ENCODE data around the gene RNF223. TPM values are rescaled to one million over a fixed set of nuclear protein-coding genes. Genes with fewer than 3 reads are reported as not detected.
A peak's percentile ranks its signal among the peaks of the same experiment; 100 is the strongest.

Gene RNF223
- total and polyA plus RNA-seq, 2 of the 13 experiments (the other 11 are each of a cell fraction or from before 2014, with no cell fraction given) = 0.03 TPM; not detected in 1

DNA sequence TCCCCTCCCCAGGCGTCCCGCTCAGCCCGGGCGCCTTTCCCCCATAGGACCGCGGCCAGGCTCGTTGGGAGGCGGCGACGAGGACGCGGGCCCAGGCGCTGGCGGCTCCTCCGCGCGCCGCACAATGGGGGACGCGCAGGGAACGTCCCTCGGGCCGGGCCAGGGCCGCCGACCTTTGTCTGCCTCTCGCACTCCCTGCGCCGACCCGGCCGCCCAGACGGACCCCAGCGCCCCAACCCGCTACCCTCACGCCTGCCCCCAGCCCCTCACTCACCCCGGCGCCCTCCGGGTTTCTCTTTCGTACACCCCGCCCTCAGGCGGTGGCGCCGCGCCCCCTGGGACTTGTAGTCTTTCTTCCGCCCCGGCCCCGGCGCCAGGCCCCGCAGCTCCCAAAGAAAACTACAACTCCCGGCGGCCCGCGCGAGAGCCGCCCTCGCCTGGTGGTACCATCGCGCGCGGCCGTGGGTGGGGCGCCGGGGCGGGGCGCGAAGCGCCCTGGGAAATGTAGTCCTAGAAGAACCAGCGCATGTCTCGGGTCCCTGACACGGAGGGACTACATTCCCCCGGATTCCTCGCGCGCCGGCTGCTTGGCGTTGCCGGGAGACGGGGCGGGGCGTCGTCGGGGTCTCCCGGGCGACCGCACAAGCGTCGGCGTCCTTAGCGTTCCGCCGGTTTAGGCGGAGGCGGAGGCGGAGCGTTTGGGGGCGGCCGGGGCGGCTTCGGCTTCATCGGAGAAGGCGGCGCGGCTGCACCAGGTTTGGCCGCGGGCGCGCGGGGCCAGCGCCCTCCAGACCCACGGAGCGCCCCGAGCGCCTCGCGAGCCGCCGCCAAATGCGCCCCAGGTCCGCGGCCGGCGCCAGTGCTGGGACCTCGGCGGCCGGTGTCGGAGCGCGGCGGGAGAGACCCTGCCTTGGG lies 41.9 kb upstream of the RNF223 start, which contains the start of gene C1orf159 (continued):
- TF ChIP-seq, protein P1, sequence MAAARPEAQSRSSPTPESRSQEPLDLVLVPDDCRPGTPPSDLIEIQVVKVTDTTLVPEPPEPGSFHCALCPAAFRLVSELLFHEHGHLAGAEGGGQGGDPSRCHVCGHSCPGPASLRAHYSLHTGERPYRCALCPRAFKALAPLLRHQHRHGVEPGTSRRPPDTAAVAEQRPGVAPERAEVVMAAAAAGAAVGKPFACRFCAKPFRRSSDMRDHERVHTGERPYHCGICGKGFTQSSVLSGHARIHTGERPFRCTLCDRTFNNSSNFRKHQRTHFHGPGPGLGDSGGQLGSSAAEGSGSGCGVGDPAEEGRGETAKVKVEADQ (CRISPR knock-in tag; IDR thresholded peaks at IDR 0.05; ENCODE audit: borderline replicate concordance) = peak; percentile 56; the same call in 1 of the 2 replicates
- TF ChIP-seq, protein P2, sequence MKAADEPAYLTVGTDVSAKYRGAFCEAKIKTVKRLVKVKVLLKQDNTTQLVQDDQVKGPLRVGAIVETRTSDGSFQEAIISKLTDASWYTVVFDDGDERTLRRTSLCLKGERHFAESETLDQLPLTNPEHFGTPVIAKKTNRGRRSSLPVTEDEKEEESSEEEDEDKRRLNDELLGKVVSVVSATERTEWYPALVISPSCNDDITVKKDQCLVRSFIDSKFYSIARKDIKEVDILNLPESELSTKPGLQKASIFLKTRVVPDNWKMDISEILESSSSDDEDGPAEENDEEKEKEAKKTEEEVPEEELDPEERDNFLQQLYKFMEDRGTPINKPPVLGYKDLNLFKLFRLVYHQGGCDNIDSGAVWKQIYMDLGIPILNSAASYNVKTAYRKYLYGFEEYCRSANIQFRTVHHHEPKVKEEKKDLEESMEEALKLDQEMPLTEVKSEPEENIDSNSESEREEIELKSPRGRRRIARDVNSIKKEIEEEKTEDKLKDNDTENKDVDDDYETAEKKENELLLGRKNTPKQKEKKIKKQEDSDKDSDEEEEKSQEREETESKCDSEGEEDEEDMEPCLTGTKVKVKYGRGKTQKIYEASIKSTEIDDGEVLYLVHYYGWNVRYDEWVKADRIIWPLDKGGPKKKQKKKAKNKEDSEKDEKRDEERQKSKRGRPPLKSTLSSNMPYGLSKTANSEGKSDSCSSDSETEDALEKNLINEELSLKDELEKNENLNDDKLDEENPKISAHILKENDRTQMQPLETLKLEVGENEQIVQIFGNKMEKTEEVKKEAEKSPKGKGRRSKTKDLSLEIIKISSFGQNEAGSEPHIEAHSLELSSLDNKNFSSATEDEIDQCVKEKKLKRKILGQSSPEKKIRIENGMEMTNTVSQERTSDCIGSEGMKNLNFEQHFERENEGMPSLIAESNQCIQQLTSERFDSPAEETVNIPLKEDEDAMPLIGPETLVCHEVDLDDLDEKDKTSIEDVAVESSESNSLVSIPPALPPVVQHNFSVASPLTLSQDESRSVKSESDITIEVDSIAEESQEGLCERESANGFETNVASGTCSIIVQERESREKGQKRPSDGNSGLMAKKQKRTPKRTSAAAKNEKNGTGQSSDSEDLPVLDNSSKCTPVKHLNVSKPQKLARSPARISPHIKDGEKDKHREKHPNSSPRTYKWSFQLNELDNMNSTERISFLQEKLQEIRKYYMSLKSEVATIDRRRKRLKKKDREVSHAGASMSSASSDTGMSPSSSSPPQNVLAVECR (CRISPR knock-in tag; IDR thresholded peaks at IDR 0.05; ENCODE audit: borderline replicate concordance) = peak; percentile 98
- TF ChIP-seq ZSCAN12 (CRISPR knock-in tag; IDR thresholded peaks at IDR 0.05) (no peak), ZFP62 (CRISPR knock-in tag; IDR thresholded peaks at IDR 0.05) (no peak), NBN (conservative IDR thresholded peaks at IDR 0.05) (no peak), HNF4G (IDR thresholded peaks at IDR 0.05; ENCODE audit: borderline replicate concordance, low read depth, low read length) (no peak), HNF4G (CRISPR knock-in tag; IDR thresholded peaks at IDR 0.05; ENCODE audit: borderline replicate concordance, low read depth) (no peak), POLR2AphosphoS2 (IDR thresholded peaks at IDR 0.05; ENCODE audit: low read depth, low read length) (no peak), FOXA1 (IDR thresholded peaks at IDR 0.05) (no peak), FOXA1 (CRISPR knock-in tag; IDR thresholded peaks at IDR 0.05) (no peak), ARHGAP35 (CRISPR knock-in tag; IDR thresholded peaks at IDR 0.05; ENCODE audit: borderline replicate concordance) (peak; percentile 60; the same call in 1 of the 2 replicates), ZNF577 (CRISPR knock-in tag; IDR thresholded peaks at IDR 0.05; ENCODE audit: borderline replicate concordance, low read depth) (no peak), RXRB (CRISPR knock-in tag; IDR thresholded peaks at IDR 0.05; ENCODE audit: borderline replicate concordance) (no peak), EP300 (IDR thresholded peaks at IDR 0.05; ENCODE audit: low read depth in 2 of 2, low read length in 2 of 2) (peak in 1 of 2 experiments; percentile 11; a peak in 1 of 4 replicates), EP300 (CRISPR knock-in tag; IDR thresholded peaks at IDR 0.05; ENCODE audit: borderline replicate concordance) (no peak), ZNF549 (CRISPR knock-in tag; IDR thresholded peaks at IDR 0.05) (no peak)
- TF ChIP-seq, protein P3, sequence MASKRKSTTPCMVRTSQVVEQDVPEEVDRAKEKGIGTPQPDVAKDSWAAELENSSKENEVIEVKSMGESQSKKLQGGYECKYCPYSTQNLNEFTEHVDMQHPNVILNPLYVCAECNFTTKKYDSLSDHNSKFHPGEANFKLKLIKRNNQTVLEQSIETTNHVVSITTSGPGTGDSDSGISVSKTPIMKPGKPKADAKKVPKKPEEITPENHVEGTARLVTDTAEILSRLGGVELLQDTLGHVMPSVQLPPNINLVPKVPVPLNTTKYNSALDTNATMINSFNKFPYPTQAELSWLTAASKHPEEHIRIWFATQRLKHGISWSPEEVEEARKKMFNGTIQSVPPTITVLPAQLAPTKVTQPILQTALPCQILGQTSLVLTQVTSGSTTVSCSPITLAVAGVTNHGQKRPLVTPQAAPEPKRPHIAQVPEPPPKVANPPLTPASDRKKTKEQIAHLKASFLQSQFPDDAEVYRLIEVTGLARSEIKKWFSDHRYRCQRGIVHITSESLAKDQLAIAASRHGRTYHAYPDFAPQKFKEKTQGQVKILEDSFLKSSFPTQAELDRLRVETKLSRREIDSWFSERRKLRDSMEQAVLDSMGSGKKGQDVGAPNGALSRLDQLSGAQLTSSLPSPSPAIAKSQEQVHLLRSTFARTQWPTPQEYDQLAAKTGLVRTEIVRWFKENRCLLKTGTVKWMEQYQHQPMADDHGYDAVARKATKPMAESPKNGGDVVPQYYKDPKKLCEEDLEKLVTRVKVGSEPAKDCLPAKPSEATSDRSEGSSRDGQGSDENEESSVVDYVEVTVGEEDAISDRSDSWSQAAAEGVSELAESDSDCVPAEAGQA (IDR thresholded peaks at IDR 0.05; ENCODE audit: low read depth) = 0 out of 2 replicates have a peak, but pooled peaks have one; percentile 21
- TF ChIP-seq, protein P3 (CRISPR knock-in tag; IDR thresholded peaks at IDR 0.05; ENCODE audit: borderline replicate concordance) = peak; percentile 14; the same call in 1 of the 2 replicates

Measured in HepG2 (cell line).